Measurements from ENCODE around the gene KLHL22.
"Not testable (repeated sequence)": the region's sequence is repeated elsewhere in the genome, so short reads cannot be mapped to it uniquely, and the experiment has no call there.

KLHL22 gene

GRCh38 chr22:20392983-20393704 is 102.5 kb downstream of the KLHL22 start:
- H3K4me1 ChIP-seq (ENCODE audit: low read length) = peaks cover 18% of the 10 kb centered on the region
- H3K27me3 ChIP-seq (ENCODE audit: low read depth, low read length) = no peaks in the 10 kb centered on the region; the same call in none of the 2 replicates
- TF ChIP-seq CTCF (IDR thresholded peaks at IDR 0.05; ENCODE audit: low read depth, low read length) = no peak
- TF ChIP-seq EZH2phosphoT487 (IDR thresholded peaks at IDR 0.05; ENCODE audit: low read depth) = no peak
- no peaks in the 10 kb centered on the region for H4K20me1 ChIP-seq (ENCODE audit: insufficient read depth, low read length)
- H3K4me3 ChIP-seq (ENCODE audit: low read length) = peak overlapping the region; percentile 92
- peak overlapping the region; percentile 90 for H2AFZ ChIP-seq (ENCODE audit: low read depth, low read length)
- peaks cover 6% of the 10 kb centered on the region for H3K36me3 ChIP-seq (replicated peaks; ENCODE audit: low read depth, low read length)
- no peak overlapping the region; the same call in 1 of the 2 replicates for H3K27ac ChIP-seq (ENCODE audit: low read length)
- H3K9ac ChIP-seq (ENCODE audit: low read length) = peak overlapping the region; percentile 84
- H3K79me2 ChIP-seq (ENCODE audit: low read length) = peaks cover 12% of the 10 kb centered on the region
- H3K4me2 ChIP-seq (ENCODE audit: low read length) = peak overlapping the region; percentile 90
- H3K9me3 ChIP-seq (ENCODE audit: insufficient read depth, low read length) = no peaks in the 10 kb centered on the region

- not testable (repeated sequence) for H3K36me3 ChIP-seq (replicated peaks; ENCODE audit: low read depth, low read length); H2AFZ ChIP-seq (ENCODE audit: low read depth, low read length)
Measured at GRCh38 chr22:20392365-20392881, 103.2 kb downstream of the KLHL22 start.

More at GRCh38 chr22:20392365-20392881, 103.2 kb downstream of the KLHL22 start:
- H3K4me2 ChIP-seq (ENCODE audit: low read length); H4K20me1 ChIP-seq (ENCODE audit: insufficient read depth, low read length); H3K27ac ChIP-seq (ENCODE audit: low read length); H3K4me3 ChIP-seq (ENCODE audit: low read length); H3K27me3 ChIP-seq (ENCODE audit: low read depth, low read length); H3K9ac ChIP-seq (ENCODE audit: low read length); H3K9me3 ChIP-seq (ENCODE audit: insufficient read depth, low read length): not testable (repeated sequence)
- peaks cover 18% of the 10 kb centered on the region for H3K4me1 ChIP-seq (ENCODE audit: low read length)
- peaks cover 12% of the 10 kb centered on the region for H3K79me2 ChIP-seq (ENCODE audit: low read length)
